T-cell (primary cell): ENCODE results near the gene PTGDR2. TPM values are rescaled to one million over a fixed set of nuclear protein-coding genes. Genes with fewer than 3 reads are reported as not detected.

Experiments
- ATAC-seq, 4 experiments: fragments of 200-7000 bp in 3 of 4; fragments of 150-1000 bp in 1 of 4; cut with Tn5 transposase; replicated peaks in 1 of 4; 1 replicate in 3 of 4; 2 replicates in 1 of 4; pipeline ENCODE4 v1.10.0; 2021; ENCODE audit warnings: moderate library complexity in 3 of 4, mild to moderate bottlenecking in 2 of 4, moderate number of reproducible peaks in 1 of 4
- CTCF ChIA-PET, 2 donors: fragments of 300-600 bp; sonication (Branson Sonifier 250); formaldehyde crosslinking; loops; one replicate each; lab custom pipeline; 2022; ENCODE audit warnings: antibody characterized with exemption in 2 of 2; lab: Charles Lee
- POLR2A ChIA-PET, 2 donors: fragments of 300-600 bp; sonication (Branson Sonifier 250); formaldehyde crosslinking; loops; one replicate each; lab custom pipeline; 2022; ENCODE audit warnings: antibody characterized with exemption in 2 of 2; lab: Charles Lee
- DNase-seq, 35 experiments: peaks; one replicate each; pipeline versions ENCODE4 v3.0.0 to v3.0.0-alpha.2; 2013 to 2023
- H3K27ac ChIP-seq: one replicate; pipeline ENCODE4 v1.5.1; 2013; ENCODE audit warnings: low read length
- H3K27me3 ChIP-seq, 2 experiments: replicated peaks in 1 of 2; 1 replicate in 1 of 2; 2 replicates in 1 of 2; pipeline versions ENCODE4 v1.6.1 to v1.7.0; 2013; ENCODE audit warnings: low read length in 1 of 2, mixed read lengths in 1 of 2; ENCODE audit not compliant: control insufficient read depth in 2 of 2, insufficient read depth in 2 of 2; ENCODE audit errors: extremely low read depth in 1 of 2
- H3K36me3 ChIP-seq, 2 donors: 1 replicate in 1 of 2; 2 replicates in 1 of 2; pipeline versions ENCODE4 v1.6.1 to v1.7.0; 2013; ENCODE audit warnings: low read length in 1 of 2; ENCODE audit not compliant: control insufficient read depth in 2 of 2, insufficient read depth in 1 of 2; ENCODE audit errors: extremely low read depth in 1 of 2
- H3K4me1 ChIP-seq, 2 experiments: 1 replicate in 1 of 2; 2 replicates in 1 of 2; pipeline versions ENCODE4 v1.6.1 to v1.7.0; 2013; ENCODE audit warnings: low read length in 2 of 2, mixed read lengths in 1 of 2; ENCODE audit not compliant: insufficient read depth in 2 of 2, control insufficient read depth in 1 of 2; ENCODE audit errors: extremely low read depth in 1 of 2
- H3K4me3 ChIP-seq, 2 donors: 1 replicate in 1 of 2; 2 replicates in 1 of 2; pipeline versions ENCODE4 v1.5.1 to v1.7.0; 2013; ENCODE audit warnings: mild to moderate bottlenecking in 2 of 2, low read length in 1 of 2, moderate library complexity in 1 of 2; ENCODE audit not compliant: control insufficient read depth in 1 of 2; ENCODE audit errors: extremely low read depth in 1 of 2
- H3K9me3 ChIP-seq: 2 replicates; pipeline ENCODE4 v1.7.0; 2013
- H3K27ac Mint-ChIP-seq, 2 donors: one replicate each; pipeline ENCODE4 v1.8.0; 2020 to 2021; ENCODE audit warnings: mild to moderate bottlenecking in 2 of 2, mixed read lengths in 2 of 2
- H3K27me3 Mint-ChIP-seq, 2 donors: one replicate each; pipeline ENCODE4 v1.8.0; 2021 to 2022; ENCODE audit warnings: mixed read lengths in 2 of 2
- H3K36me3 Mint-ChIP-seq: one replicate; pipeline ENCODE4 v1.8.0; 2021; ENCODE audit warnings: mixed read lengths
- H3K4me1 Mint-ChIP-seq, 3 donors: one replicate each; pipeline ENCODE4 v1.8.0; 2020 to 2022; ENCODE audit warnings: mixed read lengths in 3 of 3, mild to moderate bottlenecking in 1 of 3
- H3K4me3 Mint-ChIP-seq, 3 donors: one replicate each; pipeline ENCODE4 v1.8.0; 2020 to 2022; ENCODE audit warnings: mild to moderate bottlenecking in 3 of 3, mixed read lengths in 3 of 3, moderate library complexity in 3 of 3
- H3K9me3 Mint-ChIP-seq, 3 donors: one replicate each; pipeline ENCODE4 v1.8.0; 2020 to 2022; ENCODE audit warnings: mixed read lengths in 3 of 3
- WGBS: methylation state at CpG from one replicate; pipeline ENCODE4 v1.1.5; 2013; ENCODE audit warnings: missing lambda C conversion rate; ENCODE audit not compliant: insufficient coverage; 5-methylcytosine and 5-hydroxymethylcytosine counted together
- total RNA-seq, 35 experiments: library from RNA in 6 of 35; stranded (reverse) in 6 of 35; fragments of 120-200 nt in 1 of 35; gene quantifications; one replicate each; pipeline versions ENCODE4 v1.2.1 to v1.2.4 and lab custom pipeline; 2013 to 2026

The PTGDR2 gene
- total RNA-seq, 5 donors from 2014 or later (not counting 1 experiment from before 2014, with no cell fraction given), result 1.6 to 23.1 (median 2.7) TPM

DNA sequence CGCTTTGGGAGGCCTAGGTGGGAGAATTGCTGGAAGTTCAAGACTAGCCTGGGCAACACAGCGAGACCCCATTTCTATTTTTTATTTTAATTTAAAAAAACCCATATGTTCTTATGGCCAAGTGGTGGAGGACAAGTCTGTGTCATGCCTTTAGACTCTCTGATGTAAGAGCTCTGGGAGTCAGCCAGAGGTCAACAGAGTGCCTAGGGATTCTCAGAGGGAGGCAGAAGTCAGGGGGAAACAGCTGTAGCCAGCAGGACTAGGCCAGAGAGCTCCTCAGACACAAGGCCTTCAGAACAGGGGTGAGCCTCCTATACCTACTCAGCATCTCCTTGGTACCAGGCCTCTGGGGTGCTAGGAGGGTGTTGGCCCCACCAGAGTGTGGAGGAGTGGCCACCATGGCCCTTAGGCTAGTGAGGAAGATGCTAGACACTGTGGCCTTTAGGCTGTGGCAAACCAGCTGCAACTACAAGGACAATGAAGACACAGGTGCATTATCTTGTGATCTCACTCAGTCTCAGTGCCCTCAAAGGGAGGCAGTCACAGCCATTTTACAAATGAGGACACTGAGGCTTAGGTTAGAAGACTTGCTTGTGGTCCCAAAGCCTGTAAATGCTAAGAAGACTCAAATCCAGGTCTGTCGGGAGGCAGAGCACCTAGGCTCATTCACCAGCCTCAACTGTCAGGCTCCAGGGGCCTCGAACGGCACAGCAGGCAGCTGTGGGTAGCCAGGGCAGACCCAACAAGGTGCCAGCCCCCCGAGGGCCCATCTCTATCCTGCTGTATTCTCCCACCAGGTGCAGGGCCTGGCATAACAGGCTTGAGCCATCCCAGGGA, 16.6 kb upstream of the PTGDR2 start:
- no peaks in the 10 kb centered on the region for H3K9me3 Mint-ChIP-seq
- no peak overlapping the region for H3K4me3 Mint-ChIP-seq
- ATAC-seq (peak in 1 of 4 experiments; percentile 23), DNase-seq (no peak)
- H3K27ac ChIP-seq, result no peak overlapping the region
- H3K27me3 Mint-ChIP-seq, result peaks cover 0 to 4% of the 10 kb centered on the region in 2 donors
- H3K36me3 ChIP-seq, result peaks cover 0 to 6% of the 10 kb centered on the region in 2 donors
- H3K9me3 ChIP-seq, result no peaks in the 10 kb centered on the region
- H3K4me3 ChIP-seq, result no peak overlapping the region
- H3K4me1 Mint-ChIP-seq, result peaks cover 18 to 24% (median 21%) of the 10 kb centered on the region in 3 donors
- peaks cover 8 to 40% of the 10 kb centered on the region in 2 experiments for H3K4me1 ChIP-seq
- ChIA-PET CTCF (interaction anchor here in 1 of 2 donors (0.6 kb wide), 1 partner anchor 26 kb away, joined by 4 read pairs; no protein-coding TSS in a partner anchor), POLR2A (no interaction called here)
- H3K27me3 ChIP-seq, result peaks cover 0 to 34% of the 10 kb centered on the region in 2 experiments
- peak overlapping the region in 1 of 2 donors; percentile 52 for H3K27ac Mint-ChIP-seq
- 44% methylated on average over 3 of the region's 6 CpGs for WGBS
- H3K36me3 Mint-ChIP-seq, result no peaks in the 10 kb centered on the region

DNA sequence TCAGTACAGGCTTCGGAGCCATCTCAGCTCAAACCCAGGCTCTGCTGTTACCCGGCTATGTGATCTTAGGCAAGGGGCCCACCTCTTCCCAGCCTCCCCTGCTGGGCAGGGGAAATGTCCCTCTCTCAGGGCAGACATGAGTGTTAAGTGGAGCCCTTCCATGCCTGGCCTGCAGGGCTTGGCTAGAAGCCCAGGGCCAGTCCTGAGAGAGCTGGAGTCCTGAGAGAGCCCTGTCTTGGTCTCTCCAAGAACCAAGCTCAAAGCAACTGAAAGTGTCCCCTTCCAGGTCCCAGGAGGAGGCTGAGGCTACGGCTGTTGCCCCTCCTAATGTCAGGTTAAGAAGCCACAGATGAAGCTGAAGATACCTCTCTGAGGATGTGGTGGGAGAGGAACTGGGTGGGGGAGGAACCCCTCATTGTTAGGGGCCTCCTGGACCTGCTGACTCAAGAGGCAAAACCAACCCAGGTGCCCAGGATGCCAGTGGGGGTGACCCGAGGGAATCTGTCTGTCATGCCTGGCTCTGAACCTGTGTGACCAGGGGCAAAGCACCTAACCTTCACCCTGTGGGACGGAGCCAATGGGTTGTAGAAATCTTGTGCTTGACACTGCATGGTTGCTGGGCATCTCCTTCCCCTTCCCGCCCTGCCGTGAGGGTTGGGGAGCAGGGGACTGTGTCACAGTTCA, 15.8 kb upstream of the PTGDR2 start:
- H3K4me1 Mint-ChIP-seq, result peaks cover 18 to 24% (median 21%) of the 10 kb centered on the region in 3 donors

DNA sequence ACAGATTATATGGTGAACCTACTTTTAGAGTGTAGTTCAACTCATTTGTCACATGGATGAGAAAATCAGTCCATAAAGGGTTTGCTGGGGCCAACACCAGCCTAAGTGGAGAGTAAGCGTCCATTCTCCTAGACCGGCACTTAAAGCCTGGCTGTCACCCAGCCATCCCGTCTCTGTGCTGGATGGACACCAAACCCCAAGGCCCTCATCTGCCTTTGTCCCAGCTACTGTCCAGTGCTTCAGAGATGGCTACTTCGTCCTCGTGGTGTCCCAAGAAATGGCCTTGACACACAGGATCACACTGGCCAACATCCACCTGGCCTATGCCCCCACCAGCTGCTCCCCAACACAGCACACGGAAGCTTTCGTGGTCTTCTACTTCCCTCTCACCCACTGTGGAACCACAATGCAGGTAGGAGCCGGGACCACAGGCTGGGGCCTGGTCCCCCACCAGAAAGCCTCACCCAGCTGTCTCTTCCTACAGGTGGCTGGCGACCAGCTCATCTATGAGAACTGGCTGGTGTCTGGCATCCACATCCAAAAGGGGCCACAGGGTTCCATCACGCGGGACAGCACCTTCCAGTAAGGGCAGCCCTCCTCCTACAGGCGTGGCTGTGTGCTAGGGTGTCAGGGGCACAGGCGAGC, 15.1 kb upstream of the PTGDR2 start:
- no peak overlapping the region for H3K4me3 ChIP-seq
- H3K27ac ChIP-seq, result no peak overlapping the region
- Mint-ChIP-seq H3K27me3 (peaks cover 0 to 4% of the 10 kb centered on the region in 2 donors), H3K36me3 (no peaks in the 10 kb centered on the region), H3K4me1 (peaks cover 18 to 24% (median 21%) of the 10 kb centered on the region in 3 donors), H3K4me3 (no peak overlapping the region), H3K9me3 (no peaks in the 10 kb centered on the region), H3K27ac (peak overlapping the region in 1 of 2 donors; percentile 34)
- peaks cover 8 to 40% of the 10 kb centered on the region in 2 experiments for H3K4me1 ChIP-seq
- peaks cover 0 to 2% of the 10 kb centered on the region in 2 donors for H3K36me3 ChIP-seq
- H3K9me3 ChIP-seq, result no peaks in the 10 kb centered on the region
- ATAC-seq (peak in 3 of 4 experiments; percentile 6 to 37 (median 35)), DNase-seq (no peak)
- H3K27me3 ChIP-seq, result peaks cover 0 to 39% of the 10 kb centered on the region in 2 experiments
- ChIA-PET POLR2A (interaction anchor here in 1 of 2 donors (0.5 kb wide), 1 partner anchor 95 kb away, joined by 3 read pairs; no protein-coding TSS in a partner anchor), CTCF (no interaction called here)
- WGBS, result 58% methylated on average over 9 of the region's 13 CpGs

More for the DNA sequence above, 15.8 kb upstream of the PTGDR2 start:
- H3K36me3 Mint-ChIP-seq, result no peaks in the 10 kb centered on the region
- H3K27me3 Mint-ChIP-seq, result peaks cover 0 to 4% of the 10 kb centered on the region in 2 donors
- Histone ChIP-seq H3K27ac (no peak overlapping the region), H3K4me3 (peak overlapping the region in 1 of 2 donors; percentile 1), H3K4me1 (peaks cover 8 to 40% of the 10 kb centered on the region in 2 experiments), H3K36me3 (peaks cover 0 to 3% of the 10 kb centered on the region in 2 donors), H3K27me3 (peaks cover 0 to 39% of the 10 kb centered on the region in 2 experiments), H3K9me3 (no peaks in the 10 kb centered on the region)
- peak overlapping the region in 1 of 2 donors; percentile 52 for H3K27ac Mint-ChIP-seq
- 54% methylated on average over 4 of the region's 7 CpGs for WGBS
- peak in 1 of 35 experiments; percentile 11 for DNase-seq
- ChIA-PET CTCF (no interaction called here), POLR2A (interaction anchor here in 1 of 2 donors (0.5 kb wide), 1 partner anchor 94 kb away, joined by 3 read pairs; no protein-coding TSS in a partner anchor)
- H3K9me3 Mint-ChIP-seq, result no peaks in the 10 kb centered on the region
- no peak overlapping the region for H3K4me3 Mint-ChIP-seq
- ATAC-seq, result peak; percentile 23 to 69 (median 59)

DNA sequence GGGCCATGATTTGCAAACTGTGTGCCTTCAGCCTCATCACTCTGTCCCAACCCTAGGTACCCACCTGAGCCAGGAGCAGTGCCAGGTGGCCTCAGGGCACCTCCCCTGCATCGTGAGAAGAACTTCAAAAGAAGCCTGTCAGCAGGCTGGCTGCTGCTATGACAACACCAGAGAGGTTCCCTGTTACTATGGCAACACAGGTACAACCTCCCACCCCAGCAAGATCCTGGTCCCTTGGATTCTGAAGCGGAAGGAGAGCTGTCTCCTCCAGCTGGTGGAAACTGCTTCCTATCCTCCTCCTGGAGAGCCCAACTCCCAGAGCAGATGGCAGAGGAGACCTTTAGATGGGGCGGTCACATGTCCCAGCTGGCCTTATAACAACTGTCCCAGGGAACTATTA, 14.5 kb upstream of the PTGDR2 start:
- ChIA-PET POLR2A (no interaction called here), CTCF (no interaction called here)
- Mint-ChIP-seq H3K9me3 (no peaks in the 10 kb centered on the region), H3K36me3 (no peaks in the 10 kb centered on the region), H3K27me3 (peaks cover 0 to 4% of the 10 kb centered on the region in 2 donors), H3K4me3 (no peak overlapping the region), H3K27ac (peak overlapping the region in 1 of 2 donors; percentile 22), H3K4me1 (peaks cover 18 to 24% (median 21%) of the 10 kb centered on the region in 3 donors)
- Histone ChIP-seq H3K27ac (no peak overlapping the region), H3K36me3 (no peaks in the 10 kb centered on the region), H3K9me3 (no peaks in the 10 kb centered on the region), H3K27me3 (peaks cover 0 to 39% of the 10 kb centered on the region in 2 experiments), H3K4me3 (no peak overlapping the region), H3K4me1 (peaks cover 8 to 40% of the 10 kb centered on the region in 2 experiments)
- 10% methylated on average over 1 of the region's 3 CpGs for WGBS
- ATAC-seq (peak in 1 of 4 experiments; percentile 45), DNase-seq (peak in 1 of 35 experiments; percentile 15)

DNA sequence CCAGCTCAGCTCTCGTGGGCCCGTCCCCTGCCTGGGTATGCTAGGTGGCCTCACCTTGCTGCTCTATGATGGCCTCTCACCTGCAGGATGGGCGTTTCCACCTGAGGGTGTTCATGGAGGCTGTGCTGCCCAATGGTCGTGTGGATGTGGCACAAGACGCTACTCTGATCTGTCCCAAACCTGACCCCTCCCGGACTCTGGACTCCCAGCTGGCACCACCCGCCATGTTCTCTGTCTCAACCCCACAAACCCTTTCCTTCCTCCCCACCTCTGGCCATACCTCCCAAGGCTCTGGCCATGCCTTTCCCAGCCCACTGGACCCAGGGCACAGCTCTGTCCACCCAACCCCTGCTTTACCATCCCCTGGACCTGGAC, 13.7 kb upstream of the PTGDR2 start:
- H3K27ac Mint-ChIP-seq, result no peak overlapping the region
- H3K4me1 ChIP-seq, result peaks cover 8 to 40% of the 10 kb centered on the region in 2 experiments
- CTCF ChIA-PET, result interaction anchor here in 1 of 2 donors (0.6 kb wide), 1 partner anchor 392 kb away, joined by 3 read pairs; no protein-coding TSS in a partner anchor
- no peaks in the 10 kb centered on the region for H3K9me3 ChIP-seq
- H3K27me3 Mint-ChIP-seq, result peaks cover 0 to 4% of the 10 kb centered on the region in 2 donors
- H3K4me1 Mint-ChIP-seq, result peaks cover 18 to 24% (median 21%) of the 10 kb centered on the region in 3 donors
- ATAC-seq (no peak), DNase-seq (no peak)
- H3K4me3 Mint-ChIP-seq, result no peak overlapping the region
- H3K27me3 ChIP-seq, result peaks cover 0 to 39% of the 10 kb centered on the region in 2 experiments
- H3K9me3 Mint-ChIP-seq, result no peaks in the 10 kb centered on the region
- no peaks in the 10 kb centered on the region for H3K36me3 ChIP-seq
- H3K27ac ChIP-seq, result no peak overlapping the region
- H3K36me3 Mint-ChIP-seq, result no peaks in the 10 kb centered on the region
- H3K4me3 ChIP-seq, result no peak overlapping the region
- 88% methylated on average over 7 of the region's 7 CpGs for WGBS
- POLR2A ChIA-PET, result no interaction called here
